Left lung (tissue), 10 donors: Measurements from ENCODE around the gene GGA1. TPM values are rescaled to one million over a fixed set of nuclear protein-coding genes. Genes with fewer than 3 reads are reported as not detected.
"Not testable (repeated sequence)": the region's sequence is repeated elsewhere in the genome, so short reads cannot be mapped to it uniquely, and the experiment has no call there.

Experiments used
- ATAC-seq: fragments of 200-7000 bp; cut with Tn5 transposase; one replicate; pipeline ENCODE4 v1.9.1; 2020; ENCODE audit warnings: moderate library complexity
- DNase-seq, 4 donors: peaks; one replicate each; pipeline ENCODE4 v3.0.0-alpha.2; 2013 to 2020
- H3K27ac ChIP-seq, 2 donors: fragments of 200-600 bp; sonication (generic) in 1 of 2; one replicate each; pipeline versions ENCODE4 v1.5.0 to v1.8.0; 2020 to 2021
- H3K27me3 ChIP-seq, 2 donors: fragments of 200-600 bp; sonication (generic) in 1 of 2; one replicate each; pipeline versions ENCODE4 v1.5.0 to v1.8.0; 2020 to 2021
- H3K36me3 ChIP-seq, 2 donors: fragments of 200-600 bp; sonication (generic) in 1 of 2; one replicate each; pipeline versions ENCODE4 v1.5.0 to v1.8.0; 2020 to 2021
- H3K4me1 ChIP-seq, 2 donors: fragments of 200-600 bp; one replicate each; pipeline ENCODE4 v1.8.0; 2021
- H3K4me3 ChIP-seq, 2 donors: fragments of 200-600 bp; sonication (generic) in 1 of 2; one replicate each; pipeline versions ENCODE4 v1.5.0 to v1.8.0; 2020 to 2021; ENCODE audit warnings: mild to moderate bottlenecking in 1 of 2
- H3K9me3 ChIP-seq, 2 donors: fragments of 200-600 bp; sonication (generic) in 1 of 2; one replicate each; pipeline versions ENCODE4 v1.5.0 to v1.8.0; 2020 to 2021
- intact Hi-C, 2 donors: fragments of 100-400 bp; cut with DNase I; formaldehyde crosslinking; loops; one replicate each; pipeline versions ENCODE4 v1.11.2 to v1.14.2; 2022
- polyA plus RNA-seq, 6 donors: library from polyadenylated mRNA; unstranded; fragments of 120-200 nt; gene quantifications; one replicate each; pipeline ENCODE4 v1.2.1, GENCODE V29; 2013; ENCODE audit not compliant: insufficient read length in 6 of 6
- total RNA-seq, 2 donors: library from RNA; stranded (reverse); fragmentation: NEBNext Ultra II Directional; extraction: Animal tissue kit (Norgen Biotek cat#: 25700); gene quantifications; one replicate each; pipeline ENCODE4 v1.2.1, GENCODE V29; 2021
- TF ChIP-seq, protein P1 (sequence below), 2 donors: fragments of 200-600 bp; sonication (generic) in 1 of 2; IDR thresholded peaks; one replicate each; pipeline versions ENCODE4 v1.5.0 to v1.8.0; 2021; ENCODE audit warnings: antibody characterized with exemption in 2 of 2
- donor health status: DM: no; HTN: yes; CAD: no.
- donor health status: DM: no; HTN: no; CAD: no.

GGA1 gene
- total and polyA plus RNA-seq, 8 donors: 49.6 to 71.2 (median 58.8) TPM

DNA sequence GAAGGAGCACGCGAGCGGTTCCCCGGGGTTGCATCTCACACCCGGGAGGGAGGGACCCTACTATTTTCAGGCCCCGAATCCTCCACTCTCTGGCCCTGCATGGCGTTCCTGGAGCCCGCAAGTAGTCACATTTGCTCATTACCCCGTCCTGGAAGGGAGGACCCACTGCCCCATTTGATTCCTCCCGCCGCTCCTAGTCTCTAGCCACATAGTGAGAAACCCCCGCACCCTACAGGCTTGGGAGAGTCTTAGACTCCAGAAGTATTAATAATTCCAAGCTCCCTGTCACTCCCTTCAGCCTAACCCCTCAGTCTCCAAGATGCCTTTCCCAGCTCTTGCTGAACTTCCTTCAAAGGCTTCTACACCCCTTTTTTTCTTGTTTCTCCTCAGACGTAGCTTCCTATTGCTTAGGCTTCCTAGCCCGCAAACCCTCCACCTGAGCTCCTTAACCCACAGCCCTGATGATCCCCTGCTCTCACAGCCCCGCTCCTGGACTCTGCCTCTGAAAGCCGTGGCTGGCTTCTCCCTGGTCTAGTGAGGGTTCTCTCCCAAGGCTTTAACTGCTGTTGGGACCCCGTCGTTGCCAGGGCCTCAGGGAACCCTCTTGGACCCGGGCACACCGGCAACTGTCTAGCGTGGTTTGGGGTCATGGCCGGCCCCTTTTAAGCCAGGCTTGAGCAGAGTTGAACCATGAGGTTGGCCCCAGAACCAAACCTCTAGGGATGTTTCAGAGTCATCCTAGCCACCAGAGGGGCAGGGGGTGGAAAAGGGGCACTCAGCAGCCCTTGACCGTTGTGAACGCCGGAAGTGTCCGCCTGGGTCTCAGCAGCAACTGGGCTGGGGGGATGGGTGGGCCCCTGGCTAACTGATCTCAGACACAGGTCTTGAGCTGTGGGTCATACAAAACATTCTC lies 862 bp downstream of the GGA1 start:
- Histone ChIP-seq H3K36me3 (peaks cover 0 to 8% of the 10 kb centered on the region in 2 donors), H3K27me3 (no peaks in the 10 kb centered on the region), H3K4me1 (peaks cover 13 to 46% of the 10 kb centered on the region in 2 donors), H3K9me3 (no peaks in the 10 kb centered on the region), H3K4me3 (peak overlapping the region; percentile 96 to 99), H3K27ac (peak overlapping the region; percentile 95 to 98)
- TF ChIP-seq, protein P1, sequence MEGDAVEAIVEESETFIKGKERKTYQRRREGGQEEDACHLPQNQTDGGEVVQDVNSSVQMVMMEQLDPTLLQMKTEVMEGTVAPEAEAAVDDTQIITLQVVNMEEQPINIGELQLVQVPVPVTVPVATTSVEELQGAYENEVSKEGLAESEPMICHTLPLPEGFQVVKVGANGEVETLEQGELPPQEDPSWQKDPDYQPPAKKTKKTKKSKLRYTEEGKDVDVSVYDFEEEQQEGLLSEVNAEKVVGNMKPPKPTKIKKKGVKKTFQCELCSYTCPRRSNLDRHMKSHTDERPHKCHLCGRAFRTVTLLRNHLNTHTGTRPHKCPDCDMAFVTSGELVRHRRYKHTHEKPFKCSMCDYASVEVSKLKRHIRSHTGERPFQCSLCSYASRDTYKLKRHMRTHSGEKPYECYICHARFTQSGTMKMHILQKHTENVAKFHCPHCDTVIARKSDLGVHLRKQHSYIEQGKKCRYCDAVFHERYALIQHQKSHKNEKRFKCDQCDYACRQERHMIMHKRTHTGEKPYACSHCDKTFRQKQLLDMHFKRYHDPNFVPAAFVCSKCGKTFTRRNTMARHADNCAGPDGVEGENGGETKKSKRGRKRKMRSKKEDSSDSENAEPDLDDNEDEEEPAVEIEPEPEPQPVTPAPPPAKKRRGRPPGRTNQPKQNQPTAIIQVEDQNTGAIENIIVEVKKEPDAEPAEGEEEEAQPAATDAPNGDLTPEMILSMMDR (IDR thresholded peaks at IDR 0.05): no peak
- ATAC-seq (no peak), DNase-seq (no peak)
- intact Hi-C loops: no loop called here

GRCh38 chr22:37610153-37610475 lies 1.5 kb downstream of the GGA1 start:
- H3K27ac ChIP-seq: peak overlapping the region; percentile 95 to 98
- DNase-seq, intact Hi-C loops, H3K27me3 ChIP-seq, H3K9me3 ChIP-seq, ATAC-seq: not testable (repeated sequence)
- peaks cover 13 to 46% of the 10 kb centered on the region in 2 donors for H3K4me1 ChIP-seq
- peaks cover 0 to 14% of the 10 kb centered on the region in 2 donors for H3K36me3 ChIP-seq
- peak overlapping the region; percentile 96 to 99 for H3K4me3 ChIP-seq

GRCh38 chr22:37610480-37611129 lies 2.0 kb downstream of the GGA1 start:
- peaks cover 0 to 19% of the 10 kb centered on the region in 2 donors for H3K36me3 ChIP-seq
- H3K4me3 ChIP-seq: peak overlapping the region in 1 of 2 donors; percentile 99
- TF ChIP-seq, protein P1 (IDR thresholded peaks at IDR 0.05): no peak
- H3K9me3 ChIP-seq: no peaks in the 10 kb centered on the region
- ATAC-seq (no peak), DNase-seq (peak in 1 of 4 donors; percentile 82)
- intact Hi-C loops: no loop called here
- peak overlapping the region; percentile 95 to 98 for H3K27ac ChIP-seq
- H3K4me1 ChIP-seq: peaks cover 13 to 46% of the 10 kb centered on the region in 2 donors
- no peaks in the 10 kb centered on the region for H3K27me3 ChIP-seq

GRCh38 chr22:37611207-37611606 lies 2.6 kb downstream of the GGA1 start:
- intact Hi-C loops: no loop called here
- no peaks in the 10 kb centered on the region for H3K27me3 ChIP-seq
- ATAC-seq (no peak), DNase-seq (no peak)
- no peaks in the 10 kb centered on the region for H3K9me3 ChIP-seq
- TF ChIP-seq, protein P1 (IDR thresholded peaks at IDR 0.05): no peak
- H3K4me3 ChIP-seq: peak overlapping the region in 1 of 2 donors; percentile 99
- H3K36me3 ChIP-seq: peaks cover 0 to 25% of the 10 kb centered on the region in 2 donors
- H3K27ac ChIP-seq: peak overlapping the region in 1 of 2 donors; percentile 98
- peaks cover 13 to 46% of the 10 kb centered on the region in 2 donors for H3K4me1 ChIP-seq

- Histone ChIP-seq H3K4me1 (peaks cover 0 to 4% of the 10 kb centered on the region in 2 donors), H3K36me3 (peaks cover 0 to 77% of the 10 kb centered on the region in 2 donors)
Measured at GRCh38 chr22:37616201-37617083, 7.8 kb downstream of the GGA1 start.

More at GRCh38 chr22:37616201-37617083, 7.8 kb downstream of the GGA1 start:
- no peak for DNase-seq
- H3K27me3 ChIP-seq: no peaks in the 10 kb centered on the region
- intact Hi-C loops: no loop called here
- H3K27ac ChIP-seq: no peak overlapping the region
- H3K4me3 ChIP-seq: no peak overlapping the region
- TF ChIP-seq, protein P1 (IDR thresholded peaks at IDR 0.05): no peak
- ATAC-seq: no peak
- no peaks in the 10 kb centered on the region for H3K9me3 ChIP-seq
